ENCODE results near the gene CLUH. TPM values are rescaled to one million over a fixed set of nuclear protein-coding genes. Genes with fewer than 3 reads are reported as not detected.
A peak's percentile ranks its signal among the peaks of the same experiment; 100 is the strongest.

The CLUH gene
- total RNA-seq, 4 donors from 2014 or later = 45.4 to 118 (median 56.1) TPM

DNA sequence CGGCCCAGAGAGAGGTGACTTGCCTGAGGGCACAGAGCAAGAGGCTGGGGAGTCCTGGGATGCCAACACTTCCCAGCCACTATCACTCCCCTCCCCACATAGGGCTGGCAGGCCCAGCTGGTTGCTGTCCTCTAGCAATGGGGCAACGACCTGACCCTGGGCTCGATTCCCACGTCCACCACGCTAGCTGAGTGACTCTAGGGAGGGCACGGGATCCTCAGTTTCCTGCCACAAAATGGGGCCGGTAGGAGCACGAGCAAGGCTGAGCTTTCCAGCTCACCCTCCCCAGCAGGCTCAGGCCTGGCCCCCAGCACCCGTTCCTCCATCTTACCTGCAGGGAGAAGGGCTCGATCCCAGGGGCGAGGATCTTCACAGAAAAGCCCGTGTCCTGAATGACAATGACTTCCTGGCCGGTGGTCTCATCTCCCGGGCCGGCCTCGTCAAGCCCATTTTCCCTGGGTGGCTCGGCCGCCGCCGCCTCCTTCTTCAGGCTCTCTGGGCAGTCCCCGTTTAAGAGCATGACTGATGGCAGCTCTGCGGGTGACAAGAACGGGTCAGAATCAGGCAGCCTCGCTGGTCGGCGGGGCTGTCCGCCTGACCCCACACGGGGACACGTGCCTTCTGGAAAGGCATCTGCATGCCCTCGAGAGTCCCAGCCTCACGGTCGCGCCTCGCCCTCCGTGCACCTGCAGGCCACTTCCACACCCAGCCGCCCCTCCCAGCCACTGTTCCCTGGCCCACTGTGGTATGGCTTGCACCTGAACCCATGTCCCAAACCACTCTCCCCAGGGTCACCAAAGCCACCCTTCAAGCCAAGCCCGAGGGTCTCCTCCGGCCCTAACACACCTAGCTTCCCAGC lies 7.3 kb downstream of the CLUH start:
- H3K27me3 ChIP-seq = no peaks in the 10 kb centered on the region
- peaks cover 0 to 33% (median 23%) of the 10 kb centered on the region in 4 donors for H3K4me1 ChIP-seq
- no peak overlapping the region for H3K27ac ChIP-seq
- TF ChIP-seq EP300 (IDR thresholded peaks at IDR 0.05) (no peak), POLR2A (IDR thresholded peaks at IDR 0.05) (no peak)
- TF ChIP-seq, protein P1, sequence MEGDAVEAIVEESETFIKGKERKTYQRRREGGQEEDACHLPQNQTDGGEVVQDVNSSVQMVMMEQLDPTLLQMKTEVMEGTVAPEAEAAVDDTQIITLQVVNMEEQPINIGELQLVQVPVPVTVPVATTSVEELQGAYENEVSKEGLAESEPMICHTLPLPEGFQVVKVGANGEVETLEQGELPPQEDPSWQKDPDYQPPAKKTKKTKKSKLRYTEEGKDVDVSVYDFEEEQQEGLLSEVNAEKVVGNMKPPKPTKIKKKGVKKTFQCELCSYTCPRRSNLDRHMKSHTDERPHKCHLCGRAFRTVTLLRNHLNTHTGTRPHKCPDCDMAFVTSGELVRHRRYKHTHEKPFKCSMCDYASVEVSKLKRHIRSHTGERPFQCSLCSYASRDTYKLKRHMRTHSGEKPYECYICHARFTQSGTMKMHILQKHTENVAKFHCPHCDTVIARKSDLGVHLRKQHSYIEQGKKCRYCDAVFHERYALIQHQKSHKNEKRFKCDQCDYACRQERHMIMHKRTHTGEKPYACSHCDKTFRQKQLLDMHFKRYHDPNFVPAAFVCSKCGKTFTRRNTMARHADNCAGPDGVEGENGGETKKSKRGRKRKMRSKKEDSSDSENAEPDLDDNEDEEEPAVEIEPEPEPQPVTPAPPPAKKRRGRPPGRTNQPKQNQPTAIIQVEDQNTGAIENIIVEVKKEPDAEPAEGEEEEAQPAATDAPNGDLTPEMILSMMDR (IDR thresholded peaks at IDR 0.05) = no peak
- H3K9me3 ChIP-seq = no peaks in the 10 kb centered on the region
- no peak for DNase-seq (ENCODE audit: low spot score in 2 of 2)
- peaks cover 0 to 56% (median 4%) of the 10 kb centered on the region in 3 donors for H3K36me3 ChIP-seq
- 73 to 84% methylated on average over 19 to 36 of the region's 38 CpGs for whole genome bisulfite sequencing, 2 donors
- H3K4me3 ChIP-seq = no peak overlapping the region

DNA sequence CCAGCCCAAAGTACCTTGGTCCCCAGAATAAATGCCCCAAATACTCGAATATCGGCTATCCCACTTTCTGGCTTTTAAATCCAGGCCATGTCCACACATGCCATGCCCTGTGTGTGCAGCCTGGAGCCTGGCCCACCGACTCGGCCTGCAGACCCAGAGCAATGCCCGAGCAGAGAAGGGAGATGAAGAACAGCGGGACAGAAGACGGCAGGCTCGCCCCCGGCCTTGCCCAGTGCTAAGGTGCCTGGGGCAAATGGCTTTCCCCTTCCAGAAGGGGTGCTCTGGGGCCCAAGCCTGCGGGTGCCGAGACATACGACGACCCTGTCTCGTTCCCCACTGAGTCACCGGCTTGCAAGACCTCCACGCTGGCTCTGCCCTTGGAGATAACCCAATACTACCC lies 8.0 kb downstream of the CLUH start:
- no peak for TF ChIP-seq EP300 (IDR thresholded peaks at IDR 0.05)
- TF ChIP-seq POLR2A (IDR thresholded peaks at IDR 0.05) = no peak
- TF ChIP-seq, protein P1 (IDR thresholded peaks at IDR 0.05) = no peak
- 87 to 91% methylated on average over 16 of the region's 16 CpGs for WGBS, 2 donors
- H3K27ac ChIP-seq = no peak overlapping the region
- H3K9me3 ChIP-seq = no peaks in the 10 kb centered on the region
- peaks cover 0 to 63% (median 4%) of the 10 kb centered on the region in 3 donors for H3K36me3 ChIP-seq
- no peak overlapping the region for H3K4me3 ChIP-seq
- no peaks in the 10 kb centered on the region for H3K27me3 ChIP-seq
- no peak for DNase-seq (ENCODE audit: low spot score in 2 of 2)
- peaks cover 0 to 26% (median 17%) of the 10 kb centered on the region in 4 donors for H3K4me1 ChIP-seq

DNA sequence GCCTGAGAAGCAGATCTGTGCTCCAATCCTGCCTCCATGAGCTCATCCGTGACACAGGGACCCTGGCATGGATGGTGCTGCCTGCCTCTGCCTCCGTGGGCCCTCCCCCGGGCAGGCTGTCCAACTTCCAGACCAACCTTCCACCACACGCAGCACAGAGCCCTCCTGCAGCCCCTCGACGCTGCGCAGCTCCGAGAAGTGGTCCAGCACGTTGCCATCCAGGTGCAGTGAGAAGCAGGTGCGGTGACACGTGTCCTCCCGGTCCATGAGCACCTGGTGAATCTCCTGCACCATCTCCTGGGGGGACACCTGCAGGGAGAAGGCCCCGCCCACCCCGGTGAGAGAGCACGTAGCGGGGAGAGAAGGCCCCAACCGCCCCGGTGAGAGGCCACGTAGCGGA lies 8.4 kb downstream of the CLUH start:
- no peaks in the 10 kb centered on the region for H3K27me3 ChIP-seq
- TF ChIP-seq, protein P1 (IDR thresholded peaks at IDR 0.05) = no peak
- TF ChIP-seq POLR2A (IDR thresholded peaks at IDR 0.05) = no peak
- TF ChIP-seq EP300 (IDR thresholded peaks at IDR 0.05) = no peak
- H3K4me1 ChIP-seq = peaks cover 0 to 22% (median 12%) of the 10 kb centered on the region in 4 donors
- DNase-seq (ENCODE audit: low spot score in 2 of 2) = peak in 1 of 2 donors; percentile 3
- no peaks in the 10 kb centered on the region for H3K9me3 ChIP-seq
- H3K4me3 ChIP-seq = no peak overlapping the region
- no peak overlapping the region for H3K27ac ChIP-seq
- peaks cover 0 to 67% (median 8%) of the 10 kb centered on the region in 3 donors for H3K36me3 ChIP-seq
- 85 to 95% methylated on average over 8 to 20 of the region's 20 CpGs for WGBS, 2 donors

DNA sequence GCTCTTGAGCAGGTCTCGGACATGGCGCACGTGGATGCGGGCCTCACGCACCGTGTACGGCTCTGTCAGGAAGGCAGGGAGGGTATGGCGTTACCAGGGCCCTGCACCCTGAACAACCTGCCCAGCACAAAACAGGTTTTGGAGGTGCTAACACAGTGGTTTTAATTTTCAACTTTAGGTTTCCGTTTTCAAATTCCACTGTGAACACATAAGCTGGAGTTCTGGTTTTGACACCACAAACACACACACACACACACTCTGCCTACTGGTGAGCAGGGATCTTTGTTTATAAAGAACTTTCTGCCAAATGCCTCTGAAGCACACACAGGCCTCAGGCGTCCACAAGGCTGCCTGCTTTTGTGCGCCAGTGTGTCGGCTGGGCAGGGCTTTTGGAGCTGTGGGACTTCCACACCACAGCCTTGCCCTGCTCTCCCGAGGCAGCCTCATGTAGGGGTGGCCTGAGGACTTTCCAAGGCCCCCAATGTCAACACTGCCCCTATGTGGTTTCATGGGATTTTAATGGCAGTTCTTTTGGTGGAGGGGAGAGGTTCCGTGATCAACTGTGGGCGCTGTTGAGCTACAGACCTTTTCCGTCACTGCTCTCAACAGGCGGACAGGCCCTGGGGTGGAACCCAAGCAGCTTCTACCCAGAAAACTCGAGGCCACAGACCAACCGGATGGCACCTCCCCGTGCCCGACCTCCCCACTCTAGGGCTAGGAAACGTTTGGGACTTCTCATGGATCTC lies 9.4 kb downstream of the CLUH start:
- no peak for DNase-seq (ENCODE audit: low spot score in 2 of 2)
- 87 to 88% methylated on average over 21 to 22 of the region's 22 CpGs for WGBS, 2 donors
- no peak overlapping the region for H3K4me3 ChIP-seq
- H3K27ac ChIP-seq = no peak overlapping the region
- H3K4me1 ChIP-seq = peaks cover 0 to 12% (median 2%) of the 10 kb centered on the region in 4 donors
- no peaks in the 10 kb centered on the region for H3K9me3 ChIP-seq
- TF ChIP-seq, protein P1 (IDR thresholded peaks at IDR 0.05) = no peak
- TF ChIP-seq EP300 (IDR thresholded peaks at IDR 0.05) = no peak
- no peak for TF ChIP-seq POLR2A (IDR thresholded peaks at IDR 0.05)
- H3K27me3 ChIP-seq = no peaks in the 10 kb centered on the region
- peaks cover 0 to 77% (median 10%) of the 10 kb centered on the region in 3 donors for H3K36me3 ChIP-seq
